SHP77 (cell line): ENCODE measurements around the gene RHBG.
"Not testable (repeated sequence)": the region's sequence is repeated elsewhere in the genome, so short reads cannot be mapped to it uniquely, and the experiment has no call there.

ENCODE experiments used
- DNase-seq, 2 experiments: peaks; one replicate each; lab custom pipeline; 2025; lab: John Stamatoyannopoulos, UW

Gene RHBG

GRCh38 chr1:156368889-156369684, at the start of gene RHBG:
Gene RHBG (plus strand): TSS chr1:156369211. CDS start chr1:156369250, 39 bp downstream.
- no peak for DNase-seq

DNA sequence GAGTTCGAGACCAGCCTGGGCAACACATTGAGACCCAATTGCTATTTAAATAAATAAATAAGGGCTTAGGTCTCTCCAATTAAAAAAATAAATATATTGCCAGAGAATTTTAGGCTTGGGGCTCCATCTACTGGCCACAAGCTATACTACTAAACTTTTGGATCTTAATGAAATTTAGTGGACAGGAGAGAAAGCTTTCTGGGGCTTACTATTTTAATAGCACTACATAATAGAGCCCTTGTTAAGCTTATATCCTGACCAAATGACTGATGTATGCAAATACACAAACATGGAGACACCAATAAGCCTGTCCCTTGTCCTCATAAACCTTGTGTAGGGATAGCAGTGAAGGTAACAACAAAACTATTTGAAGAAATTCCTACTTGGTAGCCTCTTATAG, 49.3 kb upstream of the RHBG start:
- no peak for DNase-seq

DNA sequence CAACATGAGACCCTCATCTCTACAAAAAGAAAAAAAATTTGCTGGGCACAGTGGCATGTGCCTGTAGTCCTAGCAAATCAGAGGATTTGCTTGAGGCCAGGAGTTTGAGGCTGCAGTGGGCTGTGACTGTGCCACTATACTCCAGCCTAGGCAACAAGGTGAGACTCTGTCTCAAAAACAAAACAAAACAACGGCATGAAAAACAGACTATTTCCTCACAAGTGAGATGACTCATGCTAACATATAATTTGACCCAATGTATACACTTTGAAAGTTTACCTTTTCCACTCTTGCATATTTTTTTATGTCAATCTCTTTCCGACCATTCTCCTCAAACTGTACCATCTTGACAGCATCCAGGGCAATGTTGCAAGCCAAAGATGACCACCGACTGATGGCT, 48.5 kb upstream of the RHBG start:
- no peak for DNase-seq

DNA sequence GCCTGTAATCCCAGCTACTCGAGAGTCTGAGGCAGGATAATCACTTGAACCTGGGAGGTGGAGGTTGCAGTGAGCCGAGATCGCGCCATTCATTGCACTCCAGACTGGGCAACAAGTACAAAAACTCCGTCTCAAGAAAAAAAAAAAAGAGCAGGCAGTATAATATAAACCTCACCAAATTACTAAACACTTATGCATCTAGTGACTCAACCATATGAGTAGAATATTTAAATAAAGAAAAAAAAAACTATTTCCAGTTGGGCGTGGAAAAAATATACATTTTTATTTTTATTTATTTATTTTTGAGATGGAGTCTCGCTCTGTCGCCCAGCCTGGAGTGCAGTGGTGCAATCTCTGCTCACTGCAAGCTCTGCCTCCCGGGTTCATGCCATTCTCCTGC, 45.8 kb upstream of the RHBG start:
- not testable (repeated sequence) for DNase-seq

- peak in 1 of 2 experiments; percentile 5 for DNase-seq
These were observed 32.8 kb upstream of the RHBG start for GRCh38 chr1:156336242-156336641.

DNA sequence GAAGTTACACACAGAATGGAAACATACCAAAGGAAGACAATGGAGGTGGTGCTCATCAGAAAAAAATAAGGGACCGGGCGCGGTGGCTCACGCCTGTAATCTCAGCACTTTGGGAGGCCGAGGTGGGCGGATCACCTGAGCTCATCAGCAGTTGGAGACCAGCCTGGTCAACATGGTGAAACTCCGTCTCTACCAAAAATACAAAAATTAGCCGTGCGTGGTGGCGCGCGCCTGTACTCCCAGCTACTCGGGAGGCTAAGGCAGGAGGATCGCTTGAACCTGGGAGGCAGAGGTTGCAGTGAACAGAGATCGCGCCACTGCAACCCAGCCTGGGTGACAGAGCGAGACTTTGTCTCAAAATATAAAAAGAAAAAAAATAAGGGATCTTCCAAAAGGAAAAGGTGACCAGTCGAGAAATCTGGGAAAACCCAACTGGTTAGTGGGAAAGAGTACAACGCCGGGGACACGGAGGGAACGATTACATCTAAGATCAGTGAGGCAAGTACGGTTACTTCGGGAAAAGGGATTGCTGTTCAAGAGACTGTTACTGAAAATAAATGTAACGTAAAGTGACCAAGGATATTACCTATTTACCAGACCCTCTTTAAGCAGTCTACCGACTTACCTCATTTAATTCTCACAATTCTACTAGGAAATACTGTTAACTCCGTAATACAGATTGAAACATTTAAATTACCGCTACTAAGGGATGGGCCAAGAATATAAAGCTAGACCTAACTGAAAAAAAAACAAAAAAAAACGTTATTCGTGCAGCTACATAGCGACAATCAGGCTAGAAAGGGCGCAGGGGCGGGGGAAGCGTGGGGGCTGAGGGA, 31.7 kb upstream of the RHBG start:
- DNase-seq, result no peak

DNA sequence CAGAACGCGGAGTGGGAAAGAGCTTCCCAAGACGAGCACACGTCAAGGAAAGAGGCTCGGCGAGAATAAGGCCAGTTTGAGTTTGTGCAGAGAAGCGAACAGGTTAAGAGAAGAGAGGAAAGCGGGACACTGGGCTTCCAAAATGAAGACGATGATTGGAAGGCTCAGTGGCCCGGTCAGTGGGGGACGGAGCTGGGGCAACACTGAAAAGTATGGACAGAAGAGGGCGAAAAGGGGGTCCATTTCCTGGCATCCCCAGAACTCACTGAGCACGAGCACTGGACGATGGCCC, 31.2 kb upstream of the RHBG start:
- DNase-seq, result peak in 1 of 2 experiments; percentile 66

GRCh38 chr1:156338180-156338976, 30.6 kb upstream of the RHBG start, which contains the start of the genes CCT3 and TSACC:
Gene CCT3 (minus strand): TSS chr1:156338292. CDS start chr1:156338184, 108 bp downstream.
Gene TSACC (plus strand): TSS chr1:156338526. CDS start chr1:156339758, 1,232 bp downstream.
- DNase-seq, result peak; percentile 100

DNA sequence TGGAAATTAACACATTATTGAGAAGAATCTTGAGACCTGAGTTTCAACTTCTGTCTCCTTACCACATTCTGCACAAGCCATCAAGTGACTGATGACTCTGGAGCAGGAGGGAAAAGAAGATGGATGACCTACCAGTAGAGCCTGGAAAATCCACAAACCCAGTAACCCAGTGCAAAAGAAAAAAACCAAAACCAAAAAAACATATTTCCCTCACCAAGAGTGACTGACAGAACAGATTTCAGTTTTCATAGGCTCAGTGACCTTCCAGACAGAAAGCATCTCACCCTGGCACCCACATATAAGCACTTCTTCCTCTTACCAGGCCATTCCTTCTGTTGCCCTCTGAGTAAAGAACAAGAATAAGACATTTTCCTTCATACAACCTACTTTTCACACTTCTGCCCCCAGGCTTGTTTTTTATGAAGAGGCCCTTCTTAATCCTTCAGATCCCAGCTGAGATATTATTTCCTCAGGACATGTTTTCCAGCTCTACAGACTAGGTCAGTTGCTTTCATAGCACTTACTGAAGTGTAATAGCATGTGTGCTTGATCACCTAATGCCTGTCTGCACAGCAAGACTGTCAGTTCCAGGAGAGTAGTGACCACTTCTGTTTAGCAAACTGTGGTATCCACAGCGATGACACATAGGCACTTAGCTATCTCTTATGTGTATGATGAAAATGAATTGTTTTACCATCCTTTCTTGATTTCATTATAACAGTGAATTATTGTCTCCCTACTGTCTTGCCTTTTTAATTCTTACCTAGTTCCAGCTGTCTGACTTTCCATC, 26.6 kb upstream of the RHBG start:
- DNase-seq, result no peak

GRCh38 chr1:156344409-156344808, 24.6 kb upstream of the RHBG start:
- DNase-seq, result no peak

GRCh38 chr1:156346035-156346434, 23.0 kb upstream of the RHBG start:
- DNase-seq, result not testable (repeated sequence)

GRCh38 chr1:156346636-156347035, 22.4 kb upstream of the RHBG start:
- DNase-seq, result no peak

DNA sequence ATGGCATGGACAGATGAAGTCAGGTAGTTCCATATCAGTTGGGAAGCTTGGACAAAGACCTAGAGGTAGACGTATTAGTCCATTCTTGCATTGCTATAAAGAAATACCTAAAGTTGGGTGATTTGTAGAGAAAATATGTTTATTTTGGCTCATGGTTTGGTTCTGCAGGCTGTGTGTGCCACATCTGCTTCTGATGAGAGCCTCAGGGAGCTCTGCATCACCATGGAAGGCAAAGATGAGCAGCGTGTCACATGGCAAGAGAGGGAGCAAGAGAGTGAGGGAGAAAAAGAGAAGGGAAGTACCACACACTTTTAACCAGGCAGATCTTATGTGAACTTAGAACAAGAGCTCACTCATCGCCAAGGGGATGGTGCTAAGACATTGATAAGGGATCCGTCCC, 21.7 kb upstream of the RHBG start:
- no peak for DNase-seq

DNA sequence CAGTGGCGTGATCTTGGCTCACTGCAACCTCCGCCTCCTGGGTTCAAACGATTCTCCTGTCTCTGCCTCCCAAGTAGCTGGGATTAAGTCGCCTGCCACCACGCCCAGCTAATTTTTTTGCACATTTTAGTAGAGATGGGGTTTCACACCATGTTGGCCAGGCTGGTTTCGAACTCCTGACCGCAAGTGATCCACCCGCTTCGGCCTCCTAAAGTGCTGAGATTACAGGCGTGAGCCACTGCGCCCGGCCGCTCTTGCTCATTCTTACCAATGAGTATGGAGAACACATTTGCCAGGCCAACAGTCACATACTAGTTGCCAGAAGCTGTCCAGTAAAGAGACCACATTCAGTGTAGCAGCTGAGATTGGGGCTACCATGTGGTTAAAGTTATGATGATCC, 16.5 kb upstream of the RHBG start:
- not testable (repeated sequence) for DNase-seq

GRCh38 chr1:156356262-156356874, 12.6 kb upstream of the RHBG start:
- DNase-seq, result no peak

DNA sequence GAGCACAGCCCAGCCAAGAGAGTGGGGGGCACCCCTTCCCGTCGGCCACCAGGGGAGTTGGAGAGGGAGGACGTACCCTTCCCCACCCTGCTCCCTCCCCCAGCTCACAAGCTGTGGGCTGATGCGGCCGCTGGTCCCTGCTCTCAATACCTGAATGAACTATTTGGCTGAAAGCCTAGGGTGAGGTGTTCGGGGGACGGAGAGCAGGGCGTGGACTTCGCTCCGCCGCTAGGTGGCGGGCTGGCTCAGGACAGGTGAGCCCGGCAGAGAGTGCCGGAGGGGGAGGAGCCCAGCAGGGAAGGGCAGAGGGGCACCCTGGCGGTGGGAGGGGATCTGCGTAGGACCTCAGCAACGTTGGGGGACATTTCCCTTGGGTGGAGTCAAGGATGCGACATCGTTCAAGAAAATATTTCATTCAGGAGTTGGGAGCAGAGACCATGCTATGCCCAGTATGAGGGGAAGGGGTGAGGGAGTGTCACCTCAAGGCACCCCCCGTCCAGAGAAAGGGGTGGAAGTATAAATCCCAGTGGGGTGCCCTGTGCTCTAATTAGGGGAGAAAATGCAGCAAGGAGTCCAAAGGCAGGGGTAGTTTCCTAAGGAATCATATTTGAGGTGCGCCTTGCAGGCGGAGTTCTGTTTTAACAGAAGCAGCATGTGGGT, 12.0 kb upstream of the RHBG start:
- peak; percentile 52 to 84 for DNase-seq

DNA sequence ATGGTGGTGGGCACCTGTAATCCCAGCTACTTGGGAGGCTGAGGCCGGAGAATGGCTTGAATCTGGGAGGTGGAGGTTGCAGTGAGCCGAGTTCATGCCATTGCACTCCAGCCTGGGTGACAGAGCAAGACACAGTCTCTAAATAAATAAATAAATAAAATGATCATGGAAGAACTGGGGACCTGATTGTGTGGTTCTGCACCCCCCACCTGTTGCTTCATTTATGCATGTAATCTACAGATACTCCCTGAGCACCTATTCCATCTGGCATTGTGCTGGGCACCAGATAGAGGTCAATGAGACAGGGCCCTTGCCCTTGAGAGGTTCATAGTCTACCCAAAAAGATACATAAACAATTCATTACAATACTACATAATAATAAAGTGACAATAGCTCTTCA, 11.0 kb upstream of the RHBG start:
- DNase-seq, result no peak

DNA sequence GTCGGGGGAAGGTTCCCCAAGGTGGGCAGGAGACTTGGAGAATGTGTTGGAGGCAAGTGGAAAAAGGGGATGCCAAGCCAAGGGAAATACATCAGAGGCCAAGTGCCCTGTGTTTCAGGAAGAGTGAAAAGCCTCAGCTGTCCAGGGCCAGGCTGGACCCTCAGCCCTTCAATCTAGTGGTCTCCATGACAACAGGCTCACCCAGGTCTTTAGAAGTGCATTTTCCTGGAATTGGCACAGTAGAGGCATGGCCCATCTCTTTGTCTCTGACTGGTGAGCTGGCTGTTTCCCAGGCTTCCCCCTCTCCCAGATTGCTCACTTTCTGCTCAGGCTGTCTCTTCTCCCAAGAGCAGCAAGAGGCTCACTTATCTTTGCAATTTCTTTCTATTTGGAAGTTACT, 10.4 kb upstream of the RHBG start:
- no peak for DNase-seq

DNA sequence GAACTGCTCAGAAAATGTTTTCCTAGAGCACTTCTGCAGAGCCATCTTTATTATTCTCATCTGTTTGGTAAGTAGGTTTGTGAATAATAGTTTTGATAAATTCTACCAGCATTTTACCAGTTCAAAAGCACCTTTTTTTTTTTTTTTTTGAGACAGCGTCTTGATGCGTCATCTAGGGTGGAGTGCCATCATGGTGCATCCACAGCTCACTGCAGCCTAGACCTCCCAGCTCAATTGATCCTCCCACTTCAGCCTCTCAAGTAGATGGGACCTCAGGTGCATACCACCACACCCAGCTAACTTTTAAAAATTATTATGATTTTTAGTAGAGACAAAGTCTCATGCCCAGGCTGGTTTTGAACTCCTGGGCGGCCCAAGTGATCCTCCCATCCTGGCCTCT, 9.8 kb upstream of the RHBG start:
- DNase-seq, result no peak

DNA sequence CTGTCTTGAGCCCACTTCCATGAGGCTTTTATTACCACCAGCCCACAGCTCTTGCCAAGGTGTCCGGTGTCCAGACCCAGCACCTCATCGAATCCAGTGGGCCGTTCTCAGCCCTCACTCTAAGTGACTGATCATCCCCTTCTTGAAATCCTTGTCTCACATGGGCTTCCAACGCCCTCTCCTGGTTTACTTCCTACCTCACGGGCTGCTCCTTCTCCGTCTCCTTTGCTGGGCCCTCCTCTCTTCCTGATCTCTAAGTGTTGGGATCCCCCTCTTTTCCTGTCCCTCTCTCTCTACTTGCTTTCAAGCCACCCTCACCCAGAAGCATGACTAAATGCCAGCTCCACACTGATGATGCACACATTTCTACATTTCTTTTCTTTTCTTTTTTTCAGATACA, 9.0 kb upstream of the RHBG start:
- peak in 1 of 2 experiments; percentile 20 for DNase-seq

- no peak for DNase-seq
These were observed 8.5 kb upstream of the RHBG start for GRCh38 chr1:156360534-156360933.
